WI38 (cell line): ENCODE measurements around the gene AKAP13.

ENCODE experiments used
- H3K4me3 ChIP-seq: 2 replicates; pipeline ENCODE4 v1.5.1; 2011; ENCODE audit warnings: low read depth, mild to moderate bottlenecking, control low read depth, low read length
- TF ChIP-seq, protein P1 (sequence below): IDR thresholded peaks from 2 replicates; pipeline ENCODE4 v1.5.1; 2012; ENCODE audit warnings: low read depth, mild to moderate bottlenecking, control low read depth, low read length

Gene AKAP13, protein sequence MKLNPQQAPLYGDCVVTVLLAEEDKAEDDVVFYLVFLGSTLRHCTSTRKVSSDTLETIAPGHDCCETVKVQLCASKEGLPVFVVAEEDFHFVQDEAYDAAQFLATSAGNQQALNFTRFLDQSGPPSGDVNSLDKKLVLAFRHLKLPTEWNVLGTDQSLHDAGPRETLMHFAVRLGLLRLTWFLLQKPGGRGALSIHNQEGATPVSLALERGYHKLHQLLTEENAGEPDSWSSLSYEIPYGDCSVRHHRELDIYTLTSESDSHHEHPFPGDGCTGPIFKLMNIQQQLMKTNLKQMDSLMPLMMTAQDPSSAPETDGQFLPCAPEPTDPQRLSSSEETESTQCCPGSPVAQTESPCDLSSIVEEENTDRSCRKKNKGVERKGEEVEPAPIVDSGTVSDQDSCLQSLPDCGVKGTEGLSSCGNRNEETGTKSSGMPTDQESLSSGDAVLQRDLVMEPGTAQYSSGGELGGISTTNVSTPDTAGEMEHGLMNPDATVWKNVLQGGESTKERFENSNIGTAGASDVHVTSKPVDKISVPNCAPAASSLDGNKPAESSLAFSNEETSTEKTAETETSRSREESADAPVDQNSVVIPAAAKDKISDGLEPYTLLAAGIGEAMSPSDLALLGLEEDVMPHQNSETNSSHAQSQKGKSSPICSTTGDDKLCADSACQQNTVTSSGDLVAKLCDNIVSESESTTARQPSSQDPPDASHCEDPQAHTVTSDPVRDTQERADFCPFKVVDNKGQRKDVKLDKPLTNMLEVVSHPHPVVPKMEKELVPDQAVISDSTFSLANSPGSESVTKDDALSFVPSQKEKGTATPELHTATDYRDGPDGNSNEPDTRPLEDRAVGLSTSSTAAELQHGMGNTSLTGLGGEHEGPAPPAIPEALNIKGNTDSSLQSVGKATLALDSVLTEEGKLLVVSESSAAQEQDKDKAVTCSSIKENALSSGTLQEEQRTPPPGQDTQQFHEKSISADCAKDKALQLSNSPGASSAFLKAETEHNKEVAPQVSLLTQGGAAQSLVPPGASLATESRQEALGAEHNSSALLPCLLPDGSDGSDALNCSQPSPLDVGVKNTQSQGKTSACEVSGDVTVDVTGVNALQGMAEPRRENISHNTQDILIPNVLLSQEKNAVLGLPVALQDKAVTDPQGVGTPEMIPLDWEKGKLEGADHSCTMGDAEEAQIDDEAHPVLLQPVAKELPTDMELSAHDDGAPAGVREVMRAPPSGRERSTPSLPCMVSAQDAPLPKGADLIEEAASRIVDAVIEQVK (N-terminal part only)

DNA sequence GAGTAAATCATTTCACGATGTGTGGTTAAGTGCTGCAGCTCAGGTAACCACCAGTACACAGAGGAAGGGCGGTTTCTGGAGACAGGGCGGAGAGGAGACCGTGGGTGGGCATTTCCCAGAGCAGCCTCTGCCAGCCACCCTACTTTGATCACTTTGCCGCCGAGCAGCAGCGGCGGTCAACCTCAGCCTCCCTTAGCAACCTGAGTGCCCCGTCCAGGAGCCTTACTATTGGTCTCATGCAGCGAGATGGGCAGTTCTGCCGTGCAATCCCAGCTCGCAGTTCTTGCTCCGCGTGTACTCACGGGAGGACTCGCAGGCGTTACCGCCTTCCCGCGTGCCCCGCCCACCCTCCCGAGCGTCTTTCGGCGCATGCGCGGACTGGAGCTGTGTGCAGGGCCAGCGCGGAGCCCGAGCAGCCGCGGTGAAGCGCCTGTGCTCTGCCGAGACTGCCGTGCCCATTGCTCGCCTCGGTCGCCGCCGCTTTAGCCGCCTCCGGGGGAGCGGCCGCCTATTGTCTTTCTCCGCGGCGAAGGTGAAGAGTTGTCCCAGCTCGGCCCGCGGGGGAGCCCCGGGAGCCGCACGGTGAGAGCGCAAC, at the start of gene AKAP13:
Gene AKAP13 (plus strand): TSS at position 387 of the 595 bp plus-strand sequence. CDS start 105,118 bp downstream, outside the sequence.
- peak within 1 kb of the TSS; percentile 75 for H3K4me3 ChIP-seq

DNA sequence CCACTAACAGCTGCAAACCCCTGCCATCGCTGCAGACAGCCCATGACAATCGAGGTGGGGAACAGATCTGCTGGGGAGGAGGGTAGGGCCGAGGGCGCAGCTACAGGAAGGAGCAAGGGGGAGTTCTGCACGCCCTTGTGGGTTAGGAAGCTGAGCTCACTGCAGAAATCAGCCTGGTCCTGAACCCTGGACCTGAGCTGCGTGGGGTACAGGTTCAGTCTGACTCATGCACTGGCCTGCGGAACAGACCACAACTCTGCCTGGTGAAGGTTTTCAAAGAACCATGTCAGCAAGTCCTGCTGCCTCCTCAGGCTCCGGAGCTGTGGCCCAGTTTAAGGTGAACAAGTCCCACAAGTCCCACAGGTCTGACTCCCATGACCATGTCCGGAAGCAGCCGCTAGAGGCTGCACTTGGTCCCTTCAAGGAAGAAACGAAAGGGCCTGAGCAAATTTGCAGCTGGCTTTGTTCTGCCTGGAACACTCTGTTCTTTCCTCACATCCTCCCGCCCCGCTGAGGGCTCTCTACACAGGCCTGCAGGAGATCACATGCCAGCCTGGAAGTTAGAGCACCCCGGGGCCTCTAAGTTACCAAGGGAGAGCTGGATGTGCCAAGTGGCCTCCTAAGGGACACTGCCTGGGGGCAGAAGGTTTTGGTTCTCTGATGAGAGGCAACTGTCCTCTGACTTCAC, 49.4 kb upstream of the AKAP13 start:
- no peak overlapping the region for H3K4me3 ChIP-seq
- TF ChIP-seq, protein P1, sequence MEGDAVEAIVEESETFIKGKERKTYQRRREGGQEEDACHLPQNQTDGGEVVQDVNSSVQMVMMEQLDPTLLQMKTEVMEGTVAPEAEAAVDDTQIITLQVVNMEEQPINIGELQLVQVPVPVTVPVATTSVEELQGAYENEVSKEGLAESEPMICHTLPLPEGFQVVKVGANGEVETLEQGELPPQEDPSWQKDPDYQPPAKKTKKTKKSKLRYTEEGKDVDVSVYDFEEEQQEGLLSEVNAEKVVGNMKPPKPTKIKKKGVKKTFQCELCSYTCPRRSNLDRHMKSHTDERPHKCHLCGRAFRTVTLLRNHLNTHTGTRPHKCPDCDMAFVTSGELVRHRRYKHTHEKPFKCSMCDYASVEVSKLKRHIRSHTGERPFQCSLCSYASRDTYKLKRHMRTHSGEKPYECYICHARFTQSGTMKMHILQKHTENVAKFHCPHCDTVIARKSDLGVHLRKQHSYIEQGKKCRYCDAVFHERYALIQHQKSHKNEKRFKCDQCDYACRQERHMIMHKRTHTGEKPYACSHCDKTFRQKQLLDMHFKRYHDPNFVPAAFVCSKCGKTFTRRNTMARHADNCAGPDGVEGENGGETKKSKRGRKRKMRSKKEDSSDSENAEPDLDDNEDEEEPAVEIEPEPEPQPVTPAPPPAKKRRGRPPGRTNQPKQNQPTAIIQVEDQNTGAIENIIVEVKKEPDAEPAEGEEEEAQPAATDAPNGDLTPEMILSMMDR, result peak; percentile 96

More for the DNA sequence above, at the start of gene AKAP13:
- TF ChIP-seq, protein P1, result no peak

DNA sequence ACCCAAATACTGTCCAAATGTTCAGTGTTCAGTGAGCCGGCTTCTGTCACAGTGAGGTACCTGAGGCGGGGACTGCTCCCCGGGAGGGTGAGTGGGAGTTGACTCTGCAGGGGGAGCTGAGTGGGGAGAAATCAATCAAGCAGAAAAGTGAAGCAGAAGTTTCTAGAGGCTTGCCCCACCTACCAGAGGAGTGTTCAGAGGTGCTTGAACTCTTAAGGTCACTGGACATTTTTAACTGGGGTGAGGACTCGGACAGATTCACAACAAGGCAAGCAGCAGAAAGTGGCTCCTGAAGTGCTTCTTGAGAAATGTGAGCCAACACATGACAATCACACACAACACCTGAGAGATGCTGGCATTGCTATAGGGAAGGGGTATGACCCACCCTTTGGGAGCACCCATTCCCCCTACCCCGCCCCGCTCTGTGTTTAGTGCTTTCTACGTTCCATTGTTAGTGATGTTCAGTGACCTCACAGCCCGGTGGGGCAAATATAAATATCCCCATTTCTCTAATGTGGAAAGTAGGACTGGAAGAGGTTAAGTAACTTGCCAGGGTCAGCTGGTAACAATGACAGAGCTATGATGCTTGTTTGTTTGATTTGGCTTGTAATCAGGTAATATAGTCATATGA, 48.6 kb upstream of the AKAP13 start:
- H3K4me3 ChIP-seq, result no peak overlapping the region
- TF ChIP-seq, protein P1, result no peak

DNA sequence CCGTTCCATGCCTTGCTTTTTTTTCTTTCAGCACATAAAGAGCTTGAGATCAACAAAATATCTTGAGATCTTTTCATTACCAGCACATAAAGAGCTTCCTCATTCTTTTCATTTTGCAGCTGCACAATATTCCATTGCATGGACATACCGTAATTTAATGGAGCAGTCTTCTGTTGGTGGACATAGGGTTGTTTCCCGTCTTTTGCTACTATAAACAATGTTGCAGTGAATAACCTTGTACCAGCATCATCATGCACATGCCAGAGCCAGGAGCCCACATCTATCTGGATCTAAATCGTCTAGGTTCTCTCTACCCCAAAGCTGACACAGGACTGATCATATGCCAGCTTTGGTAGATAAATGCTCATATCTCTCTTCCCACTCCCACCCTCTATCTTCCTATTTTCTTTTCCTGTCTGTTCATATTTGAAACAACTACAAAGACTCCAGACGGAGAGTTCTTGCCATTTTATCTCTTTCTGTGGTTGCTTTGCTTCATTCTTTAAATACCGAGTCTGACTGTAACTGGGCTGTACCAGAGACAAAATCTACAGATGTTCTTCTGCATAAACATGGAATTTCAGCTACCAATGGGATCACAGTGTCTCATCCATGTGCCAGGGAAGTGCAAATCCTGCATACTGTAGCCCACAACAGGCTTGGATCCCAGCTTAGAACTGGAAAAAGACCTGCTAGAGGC, 47.1 kb upstream of the AKAP13 start:
- 0 out of 2 replicates have a peak overlapping the region, but pooled peaks have one; percentile 6 for H3K4me3 ChIP-seq
- TF ChIP-seq, protein P1, result no peak

DNA sequence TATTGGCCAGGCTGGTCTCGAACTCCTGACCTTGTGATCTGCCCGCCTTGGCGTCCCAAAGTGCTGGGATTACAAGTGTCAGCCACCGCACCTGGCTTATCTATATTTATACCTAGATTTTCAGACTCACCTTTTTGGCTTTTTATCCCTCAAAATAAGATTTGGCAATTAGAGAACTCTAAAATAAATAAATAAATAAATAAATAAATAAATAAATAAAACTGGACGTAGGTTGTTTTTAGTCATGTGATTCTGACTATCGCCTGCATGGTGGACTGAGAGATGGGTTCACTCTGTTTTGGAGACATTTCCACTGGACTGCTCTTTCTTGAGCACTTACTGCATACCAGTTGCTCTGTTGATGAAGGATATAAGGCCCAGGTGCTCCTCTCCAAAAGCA, 46.2 kb upstream of the AKAP13 start:
- TF ChIP-seq, protein P1, result no peak
- H3K4me3 ChIP-seq, result no peak overlapping the region
